ENCODE data around the gene CCL28. TPM values are rescaled to one million over a fixed set of nuclear protein-coding genes. Genes with fewer than 3 reads are reported as not detected.
"Not testable (repeated sequence)": the region's sequence is repeated elsewhere in the genome, so short reads cannot be mapped to it uniquely, and the experiment has no call there.

Gene CCL28, protein sequence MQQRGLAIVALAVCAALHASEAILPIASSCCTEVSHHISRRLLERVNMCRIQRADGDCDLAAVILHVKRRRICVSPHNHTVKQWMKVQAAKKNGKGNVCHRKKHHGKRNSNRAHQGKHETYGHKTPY
- total RNA-seq (ENCODE audit: low replicate concordance), result 0.06 TPM in 1 of 2 replicates, not detected in the other

DNA sequence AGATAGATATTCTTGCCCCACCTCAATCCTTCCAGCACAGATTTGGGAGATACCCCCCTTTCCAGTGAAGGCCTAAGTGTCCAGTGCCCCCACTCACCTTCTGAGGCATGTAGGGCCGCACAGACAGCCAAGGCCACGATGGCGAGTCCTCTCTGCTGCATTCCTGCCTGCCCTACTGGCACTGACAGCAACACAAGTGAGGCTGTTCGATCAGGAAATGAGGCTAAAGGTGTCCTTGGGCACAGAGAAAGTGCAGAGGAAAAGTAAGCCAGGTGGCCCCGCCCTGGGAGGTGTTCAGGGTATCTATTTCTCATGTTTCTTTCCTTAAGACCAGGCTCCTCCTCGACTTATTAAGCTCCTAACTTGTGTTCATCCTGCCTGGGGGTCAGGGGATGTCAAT lies at the start of gene CCL28:
CCL28 (minus strand) TSS at position 236 of the 400 bp plus-strand sequence; CDS start at position 161, 75 bp downstream.
- H2AFZ ChIP-seq (replicated peaks), result no peak within 1 kb of the TSS
- no peaks in the 10 kb centered on the region for H3F3A ChIP-seq (ENCODE audit: low read depth)
- H3K4me2 ChIP-seq, result no peak within 1 kb of the TSS
- H3K36me3 ChIP-seq, result no peaks in the 10 kb centered on the region
- no peak for DNase-seq (ENCODE audit: low spot score)
- H3K27ac ChIP-seq, result no peak within 1 kb of the TSS
- H3K4me3 ChIP-seq, result no peak within 1 kb of the TSS
- Mint-ChIP-seq H3K9me3 (no peaks in the 10 kb centered on the region), H3K27me3 (ENCODE audit: insufficient read depth, low read depth) (peaks cover 3% of the 10 kb centered on the region), H3K4me3 (no peak within 1 kb of the TSS), H3K36me3 (no peaks in the 10 kb centered on the region), H3K27ac (no peak within 1 kb of the TSS), H3K4me1 (no peaks in the 10 kb centered on the region)
- no peaks in the 10 kb centered on the region for H3K79me2 ChIP-seq (ENCODE audit: low read depth)
- H3K9ac ChIP-seq, result no peak within 1 kb of the TSS
- no peaks in the 10 kb centered on the region for H3K4me1 ChIP-seq
- no peaks in the 10 kb centered on the region for H3K27me3 ChIP-seq
- no peaks in the 10 kb centered on the region for H4K20me1 ChIP-seq (ENCODE audit: low read depth)
- TF ChIP-seq EZH2 (IDR thresholded peaks at IDR 0.05) (no peak), EZH2phosphoT487 (IDR thresholded peaks at IDR 0.05) (no peak)
- TF ChIP-seq, protein P1, sequence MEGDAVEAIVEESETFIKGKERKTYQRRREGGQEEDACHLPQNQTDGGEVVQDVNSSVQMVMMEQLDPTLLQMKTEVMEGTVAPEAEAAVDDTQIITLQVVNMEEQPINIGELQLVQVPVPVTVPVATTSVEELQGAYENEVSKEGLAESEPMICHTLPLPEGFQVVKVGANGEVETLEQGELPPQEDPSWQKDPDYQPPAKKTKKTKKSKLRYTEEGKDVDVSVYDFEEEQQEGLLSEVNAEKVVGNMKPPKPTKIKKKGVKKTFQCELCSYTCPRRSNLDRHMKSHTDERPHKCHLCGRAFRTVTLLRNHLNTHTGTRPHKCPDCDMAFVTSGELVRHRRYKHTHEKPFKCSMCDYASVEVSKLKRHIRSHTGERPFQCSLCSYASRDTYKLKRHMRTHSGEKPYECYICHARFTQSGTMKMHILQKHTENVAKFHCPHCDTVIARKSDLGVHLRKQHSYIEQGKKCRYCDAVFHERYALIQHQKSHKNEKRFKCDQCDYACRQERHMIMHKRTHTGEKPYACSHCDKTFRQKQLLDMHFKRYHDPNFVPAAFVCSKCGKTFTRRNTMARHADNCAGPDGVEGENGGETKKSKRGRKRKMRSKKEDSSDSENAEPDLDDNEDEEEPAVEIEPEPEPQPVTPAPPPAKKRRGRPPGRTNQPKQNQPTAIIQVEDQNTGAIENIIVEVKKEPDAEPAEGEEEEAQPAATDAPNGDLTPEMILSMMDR (IDR thresholded peaks at IDR 0.05), result no peak
- no peaks in the 10 kb centered on the region for H3K9me3 ChIP-seq (ENCODE audit: low read depth)

- H3F3A ChIP-seq (ENCODE audit: low read depth), result no peaks in the 10 kb centered on the region
- no peak overlapping the region for H2AFZ ChIP-seq (replicated peaks)
- H3K4me2 ChIP-seq, result no peak overlapping the region
- Mint-ChIP-seq H3K4me3 (no peak overlapping the region), H3K27me3 (ENCODE audit: insufficient read depth, low read depth) (no peaks in the 10 kb centered on the region), H3K4me1 (no peaks in the 10 kb centered on the region), H3K9me3 (peaks cover 26% of the 10 kb centered on the region), H3K27ac (no peak overlapping the region), H3K36me3 (peaks cover 24% of the 10 kb centered on the region)
- no peaks in the 10 kb centered on the region for H3K9me3 ChIP-seq (ENCODE audit: low read depth)
- no peaks in the 10 kb centered on the region for H3K79me2 ChIP-seq (ENCODE audit: low read depth)
- no peak overlapping the region for H3K9ac ChIP-seq
- no peak for DNase-seq (ENCODE audit: low spot score)
- H3K4me1 ChIP-seq, result no peaks in the 10 kb centered on the region
- H3K27ac ChIP-seq, result no peak overlapping the region
- TF ChIP-seq EZH2 (IDR thresholded peaks at IDR 0.05), result no peak
- TF ChIP-seq, protein P1 (IDR thresholded peaks at IDR 0.05), result no peak
- TF ChIP-seq EZH2phosphoT487 (IDR thresholded peaks at IDR 0.05), result no peak
- H3K4me3 ChIP-seq, result no peak overlapping the region
- peaks cover 1% of the 10 kb centered on the region for H3K36me3 ChIP-seq
- no peaks in the 10 kb centered on the region for H4K20me1 ChIP-seq (ENCODE audit: low read depth)
- H3K27me3 ChIP-seq, result no peaks in the 10 kb centered on the region
Measured at GRCh38 chr5:43461066-43461465, 48.9 kb upstream of the CCL28 start.

DNA sequence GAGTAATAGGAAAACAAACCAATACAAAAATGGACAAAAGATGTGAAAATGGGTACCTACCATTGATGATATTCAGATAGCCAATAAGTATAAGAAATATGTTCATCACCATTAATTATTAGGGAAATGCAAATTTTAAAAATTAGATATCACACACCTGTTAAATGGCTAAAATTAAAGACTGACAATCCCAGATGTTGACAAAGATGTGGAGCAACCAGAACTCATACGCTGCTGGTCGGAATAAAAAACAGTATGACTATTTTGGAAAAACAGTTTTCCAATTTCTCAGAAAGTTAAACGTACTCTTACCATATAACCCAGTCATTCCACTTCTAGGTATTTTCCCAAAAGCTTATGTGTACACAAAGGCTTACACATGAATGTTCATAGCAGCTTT lies 44.4 kb upstream of the CCL28 start:
- H3K27me3 Mint-ChIP-seq (ENCODE audit: insufficient read depth, low read depth), result no peaks in the 10 kb centered on the region
- H3K27ac Mint-ChIP-seq, result no peak overlapping the region
- H3K4me2 ChIP-seq, result no peak overlapping the region
- H3K27ac ChIP-seq, result no peak overlapping the region
- H3K9me3 ChIP-seq (ENCODE audit: low read depth), result no peaks in the 10 kb centered on the region
- peaks cover 21% of the 10 kb centered on the region for H3K9me3 Mint-ChIP-seq
- no peak overlapping the region for H3K4me3 ChIP-seq
- no peaks in the 10 kb centered on the region for H4K20me1 ChIP-seq (ENCODE audit: low read depth)
- TF ChIP-seq, protein P1 (IDR thresholded peaks at IDR 0.05), result no peak
- TF ChIP-seq EZH2phosphoT487 (IDR thresholded peaks at IDR 0.05), result no peak
- H3K36me3 Mint-ChIP-seq, result peaks cover 14% of the 10 kb centered on the region
- no peaks in the 10 kb centered on the region for H3K79me2 ChIP-seq (ENCODE audit: low read depth)
- H3K4me1 ChIP-seq, result no peaks in the 10 kb centered on the region
- H3F3A ChIP-seq (ENCODE audit: low read depth), result no peaks in the 10 kb centered on the region
- H3K4me1 Mint-ChIP-seq, result no peaks in the 10 kb centered on the region
- no peaks in the 10 kb centered on the region for H3K36me3 ChIP-seq
- no peak overlapping the region for H2AFZ ChIP-seq (replicated peaks)
- no peaks in the 10 kb centered on the region for H3K27me3 ChIP-seq
- DNase-seq (ENCODE audit: low spot score), result no peak
- H3K9ac ChIP-seq, result no peak overlapping the region
- no peak overlapping the region for H3K4me3 Mint-ChIP-seq

DNA sequence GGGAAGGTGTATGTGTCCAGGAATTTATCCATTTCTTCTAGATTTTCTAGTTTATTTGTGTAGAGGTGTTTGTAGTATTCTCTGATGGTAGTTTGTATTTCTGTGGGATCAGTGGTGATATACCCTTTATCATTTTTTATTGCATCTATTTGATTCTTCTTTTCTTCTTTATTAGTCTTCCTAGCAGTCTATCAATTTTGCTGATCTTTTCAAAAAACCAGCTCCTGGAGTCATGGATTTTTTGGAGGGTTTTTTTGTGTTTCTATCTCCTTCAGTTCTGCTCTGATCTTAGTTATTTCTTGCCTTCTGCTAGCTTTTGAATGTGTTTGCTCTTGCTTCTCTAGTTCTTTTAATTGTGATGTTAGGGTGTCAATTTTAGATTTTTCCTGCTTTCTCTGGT lies 29.4 kb upstream of the CCL28 start:
- not testable (repeated sequence) for H3K4me2 ChIP-seq; H2AFZ ChIP-seq (replicated peaks); H3K36me3 Mint-ChIP-seq; H3K4me3 ChIP-seq; H3K4me1 Mint-ChIP-seq; H3K4me1 ChIP-seq; H3K27me3 Mint-ChIP-seq (ENCODE audit: insufficient read depth, low read depth); H3K79me2 ChIP-seq (ENCODE audit: low read depth); H3K27me3 ChIP-seq; H3K27ac ChIP-seq; H4K20me1 ChIP-seq (ENCODE audit: low read depth); H3K9me3 ChIP-seq (ENCODE audit: low read depth); H3K9ac ChIP-seq; H3K4me3 Mint-ChIP-seq; H3K27ac Mint-ChIP-seq; DNase-seq (ENCODE audit: low spot score); H3F3A ChIP-seq (ENCODE audit: low read depth)
- peaks cover 35% of the 10 kb centered on the region for H3K9me3 Mint-ChIP-seq
- H3K36me3 ChIP-seq, result peaks cover 13% of the 10 kb centered on the region

Data from neural progenitor cell (in vitro differentiated cells).